HL-60 (cell line): Measurements from ENCODE around the gene TGFBI.

Experiments
- GABPA ChIP-seq: IDR thresholded peaks from 2 replicates; pipeline ENCODE4 v1.6.1; 2012; ENCODE audit warnings: low read depth
- POLR2AphosphoS5 ChIP-seq: IDR thresholded peaks from 2 replicates; pipeline ENCODE4 v1.6.1; 2012; ENCODE audit warnings: low read depth
- SPI1 ChIP-seq: IDR thresholded peaks from 2 replicates; pipeline ENCODE4 v1.6.1; 2012; ENCODE audit warnings: low read depth, mild to moderate bottlenecking, borderline replicate concordance
- TF ChIP-seq, protein P1 (sequence below): IDR thresholded peaks from one replicate; pipeline ENCODE4 v1.5.1; 2011; ENCODE audit warnings: low read length, control low read depth, inconsistent platforms; ENCODE audit not compliant: insufficient read depth
- TF ChIP-seq, protein P2 (sequence below): IDR thresholded peaks from 2 replicates; pipeline ENCODE4 v1.6.1; 2012; ENCODE audit warnings: low read depth; ENCODE audit not compliant: insufficient replicate concordance

DNA sequence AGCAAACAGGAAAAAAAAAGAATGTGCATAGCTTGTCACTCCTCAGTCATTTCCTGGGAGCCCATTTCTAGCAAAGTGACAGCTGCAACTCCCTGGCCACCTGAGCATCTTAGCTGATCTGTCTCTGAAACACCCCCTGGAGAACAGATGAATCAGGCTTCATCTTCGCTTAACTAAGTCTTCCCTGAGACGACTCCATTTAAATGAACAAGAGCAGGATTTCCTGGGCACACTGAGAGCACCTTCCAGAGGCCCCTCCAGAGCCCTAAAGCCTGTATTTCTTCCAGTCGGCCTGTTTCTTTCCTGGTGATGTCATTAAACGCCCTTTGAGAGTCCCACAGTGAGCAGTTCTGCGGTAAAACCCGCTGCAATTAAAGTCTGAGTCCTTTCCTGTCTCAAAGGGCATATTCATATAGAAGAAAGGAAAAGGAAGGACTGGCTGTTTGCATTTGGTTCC is 13.9 kb downstream of the TGFBI start:
- TF ChIP-seq GABPA (no peak), SPI1 (no peak), POLR2AphosphoS5 (no peak)
- TF ChIP-seq, protein P1, sequence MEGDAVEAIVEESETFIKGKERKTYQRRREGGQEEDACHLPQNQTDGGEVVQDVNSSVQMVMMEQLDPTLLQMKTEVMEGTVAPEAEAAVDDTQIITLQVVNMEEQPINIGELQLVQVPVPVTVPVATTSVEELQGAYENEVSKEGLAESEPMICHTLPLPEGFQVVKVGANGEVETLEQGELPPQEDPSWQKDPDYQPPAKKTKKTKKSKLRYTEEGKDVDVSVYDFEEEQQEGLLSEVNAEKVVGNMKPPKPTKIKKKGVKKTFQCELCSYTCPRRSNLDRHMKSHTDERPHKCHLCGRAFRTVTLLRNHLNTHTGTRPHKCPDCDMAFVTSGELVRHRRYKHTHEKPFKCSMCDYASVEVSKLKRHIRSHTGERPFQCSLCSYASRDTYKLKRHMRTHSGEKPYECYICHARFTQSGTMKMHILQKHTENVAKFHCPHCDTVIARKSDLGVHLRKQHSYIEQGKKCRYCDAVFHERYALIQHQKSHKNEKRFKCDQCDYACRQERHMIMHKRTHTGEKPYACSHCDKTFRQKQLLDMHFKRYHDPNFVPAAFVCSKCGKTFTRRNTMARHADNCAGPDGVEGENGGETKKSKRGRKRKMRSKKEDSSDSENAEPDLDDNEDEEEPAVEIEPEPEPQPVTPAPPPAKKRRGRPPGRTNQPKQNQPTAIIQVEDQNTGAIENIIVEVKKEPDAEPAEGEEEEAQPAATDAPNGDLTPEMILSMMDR, result no peak
- TF ChIP-seq, protein P2, sequence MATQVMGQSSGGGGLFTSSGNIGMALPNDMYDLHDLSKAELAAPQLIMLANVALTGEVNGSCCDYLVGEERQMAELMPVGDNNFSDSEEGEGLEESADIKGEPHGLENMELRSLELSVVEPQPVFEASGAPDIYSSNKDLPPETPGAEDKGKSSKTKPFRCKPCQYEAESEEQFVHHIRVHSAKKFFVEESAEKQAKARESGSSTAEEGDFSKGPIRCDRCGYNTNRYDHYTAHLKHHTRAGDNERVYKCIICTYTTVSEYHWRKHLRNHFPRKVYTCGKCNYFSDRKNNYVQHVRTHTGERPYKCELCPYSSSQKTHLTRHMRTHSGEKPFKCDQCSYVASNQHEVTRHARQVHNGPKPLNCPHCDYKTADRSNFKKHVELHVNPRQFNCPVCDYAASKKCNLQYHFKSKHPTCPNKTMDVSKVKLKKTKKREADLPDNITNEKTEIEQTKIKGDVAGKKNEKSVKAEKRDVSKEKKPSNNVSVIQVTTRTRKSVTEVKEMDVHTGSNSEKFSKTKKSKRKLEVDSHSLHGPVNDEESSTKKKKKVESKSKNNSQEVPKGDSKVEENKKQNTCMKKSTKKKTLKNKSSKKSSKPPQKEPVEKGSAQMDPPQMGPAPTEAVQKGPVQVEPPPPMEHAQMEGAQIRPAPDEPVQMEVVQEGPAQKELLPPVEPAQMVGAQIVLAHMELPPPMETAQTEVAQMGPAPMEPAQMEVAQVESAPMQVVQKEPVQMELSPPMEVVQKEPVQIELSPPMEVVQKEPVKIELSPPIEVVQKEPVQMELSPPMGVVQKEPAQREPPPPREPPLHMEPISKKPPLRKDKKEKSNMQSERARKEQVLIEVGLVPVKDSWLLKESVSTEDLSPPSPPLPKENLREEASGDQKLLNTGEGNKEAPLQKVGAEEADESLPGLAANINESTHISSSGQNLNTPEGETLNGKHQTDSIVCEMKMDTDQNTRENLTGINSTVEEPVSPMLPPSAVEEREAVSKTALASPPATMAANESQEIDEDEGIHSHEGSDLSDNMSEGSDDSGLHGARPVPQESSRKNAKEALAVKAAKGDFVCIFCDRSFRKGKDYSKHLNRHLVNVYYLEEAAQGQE, result no peak
